Keratinocyte (primary cell): ENCODE results near the gene TBRG4. TPM values are rescaled to one million over a fixed set of nuclear protein-coding genes. Genes with fewer than 3 reads are reported as not detected.

ENCODE experiments used
- DNase-seq: peaks from one replicate; pipeline ENCODE4 v3.0.0-alpha.2; 2011; ENCODE audit warnings: low read depth, missing footprints, low spot score
- FAIRE-seq: peaks from 2 replicates; lab custom pipeline; 2011; peaks lifted over from hg19 to GRCh38; lab: Jason Lieb, UNC
- H2AFZ ChIP-seq: 2 replicates; pipeline ENCODE4 v1.6.0; 2012; ENCODE audit warnings: low read length, control low read depth, inconsistent platforms; ENCODE audit not compliant: control insufficient read depth
- H3K27ac ChIP-seq: 2 replicates; pipeline ENCODE4 v1.5.1; 2011; ENCODE audit warnings: low read length; ENCODE audit not compliant: control insufficient read depth, insufficient read depth
- H3K27me3 ChIP-seq: 3 replicates; pipeline ENCODE4 v1.6.0; 2011; ENCODE audit warnings: low read length; ENCODE audit not compliant: control insufficient read depth, insufficient read depth; ENCODE audit errors: extremely low read depth
- H3K36me3 ChIP-seq, 2 experiments: 2 replicates in 1 of 2; 3 replicates in 1 of 2; pipeline ENCODE4 v1.5.1; 2011; ENCODE audit warnings: low read length in 2 of 2, mild to moderate bottlenecking in 1 of 2; ENCODE audit not compliant: control insufficient read depth in 2 of 2, insufficient read depth in 2 of 2; ENCODE audit errors: extremely low read depth in 1 of 2
- H3K4me1 ChIP-seq: 3 replicates; pipeline ENCODE4 v1.5.1; 2011; ENCODE audit warnings: low read length; ENCODE audit not compliant: control insufficient read depth, insufficient read depth; ENCODE audit errors: extremely low read depth
- H3K4me2 ChIP-seq: 3 replicates; pipeline ENCODE4 v1.6.0; 2011; ENCODE audit warnings: low read depth, low read length; ENCODE audit not compliant: control insufficient read depth, insufficient read depth; ENCODE audit errors: extremely low read depth
- H3K4me3 ChIP-seq, 3 experiments: fragments of 200-600 bp in 1 of 3; sonication (generic) in 1 of 3; 2 replicates in 2 of 3; 3 replicates in 1 of 3; pipeline ENCODE4 v1.5.1; 2011 to 2016; ENCODE audit warnings: low read length in 3 of 3, mild to moderate bottlenecking in 3 of 3, control low read depth in 2 of 3, inconsistent platforms in 1 of 3, low read depth in 1 of 3, mixed read lengths in 1 of 3, mixed run types in 1 of 3, moderate library complexity in 1 of 3; ENCODE audit not compliant: control insufficient read depth in 2 of 3, insufficient read depth in 2 of 3; ENCODE audit errors: extremely low read depth in 1 of 3
- H3K79me2 ChIP-seq: 2 replicates; pipeline ENCODE4 v1.6.0; 2012; ENCODE audit warnings: low read length; ENCODE audit not compliant: control insufficient read depth, insufficient read depth
- H3K9ac ChIP-seq: 3 replicates; pipeline ENCODE4 v1.6.0; 2011; ENCODE audit warnings: low read length; ENCODE audit not compliant: control insufficient read depth, insufficient read depth; ENCODE audit errors: extremely low read depth
- H3K9me1 ChIP-seq: 3 replicates; pipeline ENCODE4 v1.6.0; 2011; ENCODE audit warnings: low read length; ENCODE audit not compliant: control insufficient read depth, insufficient read depth; ENCODE audit errors: extremely low read depth
- H3K9me3 ChIP-seq: 2 replicates; pipeline ENCODE4 v1.5.1; 2012; ENCODE audit warnings: low read depth, low read length; ENCODE audit not compliant: control insufficient read depth
- H4K20me1 ChIP-seq: 3 replicates; pipeline ENCODE4 v1.6.0; 2011; ENCODE audit warnings: low read length; ENCODE audit not compliant: control insufficient read depth, insufficient read depth; ENCODE audit errors: extremely low read depth
- EZH2 ChIP-seq: IDR thresholded peaks from one replicate; pipeline ENCODE4 v1.6.1; 2012; ENCODE audit warnings: inconsistent platforms, mild to moderate bottlenecking, low read length, moderate library complexity
- dilution Hi-C: fragments of 300-500 bp; cut with MboI; formaldehyde crosslinking; loops from one replicate; pipeline ENCODE4 v1.7.0; 2020; ENCODE audit warnings: low sequenced_read_pairs; ENCODE audit not compliant: extremely low pct_ligation_motif_present
- polyA plus RNA-seq, 5 experiments: library from polyadenylated mRNA; depleted of rRNA in 3 of 5; stranded (reverse) in 3 of 5; stranded (forward) in 1 of 5; unstranded in 1 of 5; fragments of >200 nt; gene quantifications; 1 replicate in 1 of 5; 2 replicates in 3 of 5; 3 replicates in 1 of 5; pipeline versions ENCODE4 v1.2.1 to v1.2.3, GENCODE V29; 2011 to 2012; ENCODE audit warnings: missing spikeins in 2 of 5, low read depth in 1 of 5, low replicate concordance in 1 of 5
- TF ChIP-seq, protein P1 (sequence below), 3 experiments: IDR thresholded peaks in 1 of 3; conservative IDR thresholded peaks in 1 of 3; optimal IDR thresholded peaks in 1 of 3; 2 replicates in 2 of 3; 3 replicates in 1 of 3; pipeline versions ENCODE3 to v1.5.1; 2011; ENCODE audit warnings: low read length in 3 of 3, mild to moderate bottlenecking in 3 of 3, moderate library complexity in 2 of 3, control low read depth in 1 of 3, inconsistent platforms in 1 of 3; ENCODE audit not compliant: insufficient read depth in 2 of 3; ENCODE audit errors: extremely low read depth in 1 of 3

TBRG4 gene
- polyA plus RNA-seq, 1 donor (not counting 4 experiments of a cell fraction or from before 2014, with no cell fraction given): 90.5 TPM

DNA sequence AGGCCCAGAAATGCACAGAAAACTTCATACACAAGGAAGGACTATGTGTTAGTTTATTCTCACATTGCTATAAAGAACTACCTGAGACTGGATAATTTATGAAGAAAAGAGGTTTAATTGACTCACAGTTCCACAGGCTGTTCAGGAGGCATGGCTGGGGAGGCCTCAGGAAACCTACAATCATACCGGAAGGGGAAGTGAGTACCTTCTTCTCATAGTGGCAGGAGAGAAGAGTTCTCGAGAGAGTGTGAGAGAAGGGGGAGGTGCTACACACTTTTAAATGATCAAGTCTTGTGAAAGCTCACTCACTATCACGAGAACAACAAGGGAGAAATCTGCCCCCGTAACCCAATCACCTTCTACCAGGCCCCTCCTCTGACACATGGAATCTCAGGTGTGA lies 29.3 kb upstream of the TBRG4 start:
- Histone ChIP-seq H4K20me1 (no peaks in the 10 kb centered on the region), H3K27ac (no peak overlapping the region), H3K9me1 (no peaks in the 10 kb centered on the region), H3K4me1 (no peaks in the 10 kb centered on the region), H3K36me3 (no peaks in the 10 kb centered on the region), H3K4me3 (no peak overlapping the region), H3K4me2 (no peak overlapping the region), H3K9me3 (no peaks in the 10 kb centered on the region), H3K27me3 (peaks cover 7% of the 10 kb centered on the region), H2AFZ (no peak overlapping the region), H3K9ac (no peak overlapping the region), H3K79me2 (no peaks in the 10 kb centered on the region)
- no peak for FAIRE-seq
- no peak for DNase-seq
- TF ChIP-seq, protein P1, sequence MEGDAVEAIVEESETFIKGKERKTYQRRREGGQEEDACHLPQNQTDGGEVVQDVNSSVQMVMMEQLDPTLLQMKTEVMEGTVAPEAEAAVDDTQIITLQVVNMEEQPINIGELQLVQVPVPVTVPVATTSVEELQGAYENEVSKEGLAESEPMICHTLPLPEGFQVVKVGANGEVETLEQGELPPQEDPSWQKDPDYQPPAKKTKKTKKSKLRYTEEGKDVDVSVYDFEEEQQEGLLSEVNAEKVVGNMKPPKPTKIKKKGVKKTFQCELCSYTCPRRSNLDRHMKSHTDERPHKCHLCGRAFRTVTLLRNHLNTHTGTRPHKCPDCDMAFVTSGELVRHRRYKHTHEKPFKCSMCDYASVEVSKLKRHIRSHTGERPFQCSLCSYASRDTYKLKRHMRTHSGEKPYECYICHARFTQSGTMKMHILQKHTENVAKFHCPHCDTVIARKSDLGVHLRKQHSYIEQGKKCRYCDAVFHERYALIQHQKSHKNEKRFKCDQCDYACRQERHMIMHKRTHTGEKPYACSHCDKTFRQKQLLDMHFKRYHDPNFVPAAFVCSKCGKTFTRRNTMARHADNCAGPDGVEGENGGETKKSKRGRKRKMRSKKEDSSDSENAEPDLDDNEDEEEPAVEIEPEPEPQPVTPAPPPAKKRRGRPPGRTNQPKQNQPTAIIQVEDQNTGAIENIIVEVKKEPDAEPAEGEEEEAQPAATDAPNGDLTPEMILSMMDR (optimal IDR thresholded peaks at IDR 0.05 in 1 of 3, IDR thresholded peaks at IDR 0.05 in 1 of 3, conservative IDR thresholded peaks at IDR 0.05 in 1 of 3; ENCODE audit: extremely low read depth in 1 of 3, insufficient read depth in 2 of 3, low read length in 3 of 3): no peak
- no peak for TF ChIP-seq EZH2
- dilution Hi-C loops: no loop called here

DNA sequence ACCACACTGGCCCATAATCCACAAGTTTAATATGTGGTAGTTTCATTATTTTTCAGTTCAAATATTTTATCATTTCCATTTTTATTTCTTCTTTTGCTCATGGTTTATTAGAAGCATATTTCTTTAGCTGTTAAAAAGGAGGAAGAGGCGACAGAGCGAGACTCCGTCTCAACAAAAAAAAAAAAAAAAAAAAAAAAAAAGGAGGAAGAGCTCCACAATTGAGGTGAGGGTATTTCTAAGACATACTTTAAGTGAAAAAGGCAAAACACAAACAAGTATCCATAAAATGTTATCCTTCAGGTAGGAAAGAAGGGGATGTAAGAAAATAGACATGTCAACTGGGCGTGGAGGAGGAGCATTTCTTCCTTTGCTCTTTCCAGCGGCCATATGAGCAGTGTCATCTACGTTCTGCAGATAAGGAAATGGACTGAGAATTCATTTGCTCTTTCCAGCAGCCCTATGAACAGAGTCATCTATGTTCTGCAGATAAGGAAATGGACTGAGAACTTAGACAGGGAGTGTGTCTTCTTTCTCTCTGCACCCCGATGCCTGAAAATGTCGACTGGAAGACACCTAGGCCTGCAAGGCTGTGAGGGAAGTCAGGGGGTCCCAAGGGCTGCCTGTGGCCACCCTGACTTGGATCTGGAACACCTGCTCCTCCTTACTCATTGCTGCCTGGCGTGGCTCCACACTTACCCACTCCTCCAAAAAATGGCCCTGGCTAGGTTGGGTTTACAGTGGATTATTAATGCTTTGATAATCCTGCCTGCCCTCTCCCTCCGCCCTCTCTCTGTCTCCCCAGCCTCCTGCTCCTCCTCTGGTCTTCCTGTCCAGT lies 27.2 kb upstream of the TBRG4 start:
- H3K79me2 ChIP-seq: no peaks in the 10 kb centered on the region
- dilution Hi-C loops: no loop called here

More for the DNA sequence above, 27.2 kb upstream of the TBRG4 start:
- TF ChIP-seq, protein P1 (optimal IDR thresholded peaks at IDR 0.05 in 1 of 3, IDR thresholded peaks at IDR 0.05 in 1 of 3, conservative IDR thresholded peaks at IDR 0.05 in 1 of 3; ENCODE audit: extremely low read depth in 1 of 3, insufficient read depth in 2 of 3, low read length in 3 of 3): no peak
- TF ChIP-seq EZH2: no peak
- no peaks in the 10 kb centered on the region for H3K27me3 ChIP-seq
- H3K9me3 ChIP-seq: no peaks in the 10 kb centered on the region
- H3K9ac ChIP-seq: no peak overlapping the region
- H4K20me1 ChIP-seq: no peaks in the 10 kb centered on the region
- DNase-seq (no peak), FAIRE-seq (no peak)
- no peaks in the 10 kb centered on the region for H3K4me1 ChIP-seq
- H3K9me1 ChIP-seq: no peaks in the 10 kb centered on the region
- no peak overlapping the region for H3K4me2 ChIP-seq
- H2AFZ ChIP-seq: no peak overlapping the region
- H3K4me3 ChIP-seq: no peak overlapping the region
- no peak overlapping the region for H3K27ac ChIP-seq
- H3K36me3 ChIP-seq: no peaks in the 10 kb centered on the region
